Lower lobe of right lung (tissue), 2 donors: ENCODE measurements around the gene SGMS1. TPM values are rescaled to one million over a fixed set of nuclear protein-coding genes. Genes with fewer than 3 reads are reported as not detected.

Source experiments
- ATAC-seq, 2 donors: fragments of 200-7000 bp; cut with Tn5 transposase; one replicate each; pipeline ENCODE4 v1.9.1; 2020 to 2022; ENCODE audit warnings: mild to moderate bottlenecking in 2 of 2, moderate library complexity in 2 of 2
- DNase-seq: peaks from one replicate; pipeline ENCODE4 v3.0.0-alpha.2; 2020
- H3K27ac ChIP-seq: fragments of 200-600 bp; one replicate; pipeline ENCODE4 v1.8.0; 2022
- H3K27me3 ChIP-seq: fragments of 200-600 bp; one replicate; pipeline ENCODE4 v1.8.0; 2022; ENCODE audit warnings: low read depth
- H3K36me3 ChIP-seq: fragments of 200-600 bp; one replicate; pipeline ENCODE4 v1.8.0; 2022; ENCODE audit warnings: mild to moderate bottlenecking
- H3K4me1 ChIP-seq: fragments of 200-600 bp; one replicate; pipeline ENCODE4 v1.8.0; 2022
- H3K4me3 ChIP-seq: fragments of 200-600 bp; one replicate; pipeline ENCODE4 v1.8.0; 2022; ENCODE audit warnings: mild to moderate bottlenecking
- H3K9me3 ChIP-seq: fragments of 200-600 bp; one replicate; pipeline ENCODE4 v1.8.0; 2022
- intact Hi-C: fragments of 100-400 bp; cut with DNase I; formaldehyde crosslinking; loops from one replicate; pipeline ENCODE4 v1.11.0; 2022
- total RNA-seq: library from RNA; stranded (reverse); fragmentation: NEBNext Ultra II Directional; extraction: Animal tissue kit (Norgen Biotek cat#: 25700); gene quantifications from one replicate; pipeline ENCODE4 v1.2.1, GENCODE V29; 2021
- TF ChIP-seq, protein P1 (sequence below): fragments of 200-600 bp; IDR thresholded peaks from one replicate; pipeline ENCODE4 v1.8.0; 2022; ENCODE audit warnings: antibody characterized with exemption, mild to moderate bottlenecking
- donor health status: DM: no; HTN: yes; CAD: no; lungs with severe emphysema.

The SGMS1 gene
- total RNA-seq, 1 donor from 2014 or later, result 72.3 TPM

DNA sequence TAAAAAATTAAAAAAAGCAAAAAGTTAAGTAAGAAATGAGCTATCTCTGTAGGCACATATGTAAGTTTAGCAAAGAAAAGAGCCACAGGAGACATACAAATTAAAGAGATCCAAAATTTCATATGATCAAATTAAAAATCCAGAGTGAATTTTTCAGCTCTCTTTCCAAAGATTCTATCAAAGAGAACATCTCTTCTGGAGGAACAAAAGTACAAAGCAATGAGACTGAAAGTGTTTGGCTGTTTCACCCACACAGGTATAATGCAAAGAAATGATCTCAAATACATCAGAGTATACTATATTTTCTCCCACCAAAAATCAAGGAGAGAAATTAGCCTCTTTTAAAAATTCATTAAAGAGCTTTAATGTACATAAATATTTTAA lies 297.6 kb downstream of the SGMS1 start:
- DNase-seq (no peak), ATAC-seq (no peak)
- H3K27ac ChIP-seq, result peak overlapping the region; percentile 27
- TF ChIP-seq, protein P1, sequence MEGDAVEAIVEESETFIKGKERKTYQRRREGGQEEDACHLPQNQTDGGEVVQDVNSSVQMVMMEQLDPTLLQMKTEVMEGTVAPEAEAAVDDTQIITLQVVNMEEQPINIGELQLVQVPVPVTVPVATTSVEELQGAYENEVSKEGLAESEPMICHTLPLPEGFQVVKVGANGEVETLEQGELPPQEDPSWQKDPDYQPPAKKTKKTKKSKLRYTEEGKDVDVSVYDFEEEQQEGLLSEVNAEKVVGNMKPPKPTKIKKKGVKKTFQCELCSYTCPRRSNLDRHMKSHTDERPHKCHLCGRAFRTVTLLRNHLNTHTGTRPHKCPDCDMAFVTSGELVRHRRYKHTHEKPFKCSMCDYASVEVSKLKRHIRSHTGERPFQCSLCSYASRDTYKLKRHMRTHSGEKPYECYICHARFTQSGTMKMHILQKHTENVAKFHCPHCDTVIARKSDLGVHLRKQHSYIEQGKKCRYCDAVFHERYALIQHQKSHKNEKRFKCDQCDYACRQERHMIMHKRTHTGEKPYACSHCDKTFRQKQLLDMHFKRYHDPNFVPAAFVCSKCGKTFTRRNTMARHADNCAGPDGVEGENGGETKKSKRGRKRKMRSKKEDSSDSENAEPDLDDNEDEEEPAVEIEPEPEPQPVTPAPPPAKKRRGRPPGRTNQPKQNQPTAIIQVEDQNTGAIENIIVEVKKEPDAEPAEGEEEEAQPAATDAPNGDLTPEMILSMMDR, result no peak
- H3K4me3 ChIP-seq, result no peak overlapping the region
- H3K4me1 ChIP-seq, result peaks cover 54% of the 10 kb centered on the region
- no peaks in the 10 kb centered on the region for H3K36me3 ChIP-seq
- H3K27me3 ChIP-seq, result no peaks in the 10 kb centered on the region
- H3K9me3 ChIP-seq, result no peaks in the 10 kb centered on the region
- intact Hi-C loops, result loop anchor here (10.0 kb wide), 1 partner anchor 89 kb away; no protein-coding TSS in a partner anchor

DNA sequence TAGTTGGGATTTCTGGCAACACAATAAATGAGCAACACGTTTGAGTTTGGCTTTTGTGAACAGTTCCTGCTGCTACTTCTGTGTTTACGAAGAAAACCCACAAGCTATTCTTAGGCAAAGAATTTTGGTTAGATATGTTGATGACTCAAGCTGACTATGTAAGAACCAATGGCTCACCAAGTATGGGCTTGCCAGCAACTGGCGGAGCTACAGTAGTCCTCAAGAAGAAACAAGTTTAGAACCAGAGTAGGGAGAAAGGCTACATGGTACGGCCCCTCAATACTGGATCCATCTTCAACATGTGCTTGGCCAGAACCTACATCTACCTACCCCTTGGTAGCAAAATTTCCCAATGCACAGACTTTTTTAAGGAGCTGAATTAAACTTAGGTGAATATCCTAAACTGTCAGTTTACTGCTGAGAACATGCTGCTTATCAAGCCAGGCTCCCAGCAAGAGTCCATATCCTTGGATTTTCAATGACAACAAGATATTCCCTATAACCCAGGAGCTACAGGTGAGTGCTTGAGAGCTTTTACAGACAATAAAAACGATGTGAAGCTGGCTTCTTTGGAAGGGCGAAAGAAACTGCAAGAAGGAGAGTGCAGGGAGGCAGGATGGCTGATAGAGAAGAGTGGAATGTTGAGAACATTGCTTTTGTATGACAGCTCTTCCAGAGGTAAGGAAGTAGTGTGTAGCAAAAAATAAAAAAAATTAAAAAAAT lies 298.1 kb downstream of the SGMS1 start:
- peak; percentile 58 for DNase-seq
- TF ChIP-seq, protein P1, result no peak
- Histone ChIP-seq H3K27me3 (no peaks in the 10 kb centered on the region), H3K4me1 (peaks cover 54% of the 10 kb centered on the region), H3K27ac (peak overlapping the region; percentile 27), H3K9me3 (no peaks in the 10 kb centered on the region), H3K36me3 (no peaks in the 10 kb centered on the region), H3K4me3 (no peak overlapping the region)
- ATAC-seq, result peak; percentile 57 to 82
- intact Hi-C loops, result loop anchor here (10.0 kb wide), 1 partner anchor 89 kb away; no protein-coding TSS in a partner anchor

DNA sequence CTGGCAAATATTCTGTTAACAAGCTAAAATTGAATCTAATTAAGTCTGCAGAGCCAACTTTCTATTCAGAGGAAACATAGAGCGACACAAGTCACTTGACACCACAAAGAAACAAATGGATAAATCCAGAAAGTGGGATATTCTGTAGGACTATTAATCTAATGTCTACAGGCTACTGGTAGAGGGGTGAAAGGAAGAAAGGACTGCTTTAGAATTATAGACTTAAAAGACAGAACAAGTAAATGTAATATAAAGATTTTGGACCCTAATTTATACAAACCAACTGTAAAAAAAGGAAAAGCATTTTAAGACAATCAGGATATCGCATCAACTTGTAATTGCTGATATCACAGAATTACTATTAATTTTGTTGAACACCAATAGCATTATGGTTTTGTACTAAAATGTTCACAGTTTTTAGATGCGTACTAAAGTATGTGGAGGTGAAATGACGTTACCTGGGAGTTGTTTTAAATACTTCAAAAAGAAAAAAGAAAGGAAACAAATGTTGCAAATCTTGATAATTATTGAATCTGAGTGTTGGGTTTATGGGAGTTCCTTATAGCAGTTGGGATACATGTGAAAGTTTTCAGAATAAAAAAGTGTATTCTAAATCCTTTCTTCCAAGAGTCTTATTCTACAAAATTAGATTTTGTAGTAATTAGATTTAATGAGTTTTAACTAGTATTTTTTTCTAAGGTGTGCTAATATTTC lies 298.9 kb downstream of the SGMS1 start:
- no peaks in the 10 kb centered on the region for H3K36me3 ChIP-seq
- DNase-seq, result no peak
- no peak overlapping the region for H3K4me3 ChIP-seq
- no peaks in the 10 kb centered on the region for H3K27me3 ChIP-seq
- TF ChIP-seq, protein P1, result no peak
- intact Hi-C loops, result loop anchor here (10.0 kb wide), 1 partner anchor 90 kb away; no protein-coding TSS in a partner anchor
- no peak for ATAC-seq
- no peaks in the 10 kb centered on the region for H3K9me3 ChIP-seq
- peaks cover 54% of the 10 kb centered on the region for H3K4me1 ChIP-seq
- H3K27ac ChIP-seq, result peak overlapping the region; percentile 27

DNA sequence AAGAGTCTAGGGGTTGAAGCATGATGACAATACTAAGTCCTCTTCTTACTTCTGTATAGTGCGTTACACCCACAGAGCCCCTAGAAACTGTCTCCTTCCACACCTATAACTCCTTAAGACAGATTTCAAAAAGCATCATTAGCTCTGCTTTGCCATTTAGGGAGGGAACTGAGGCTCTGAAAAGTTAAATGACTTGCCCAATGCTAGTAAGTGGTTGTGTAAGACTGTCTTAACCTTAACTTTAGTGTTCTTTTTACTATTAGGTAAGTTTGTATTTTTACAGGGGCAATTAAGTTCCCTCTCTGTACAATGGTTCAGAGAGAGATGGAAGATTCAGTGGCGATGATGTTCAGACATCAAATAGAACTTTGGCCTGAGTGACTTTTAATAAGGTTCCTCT lies 299.7 kb downstream of the SGMS1 start:
- intact Hi-C loops, result loop anchor here (10.0 kb wide), 1 partner anchor 91 kb away; no protein-coding TSS in a partner anchor
- no peak overlapping the region for H3K4me3 ChIP-seq
- H3K36me3 ChIP-seq, result no peaks in the 10 kb centered on the region
- DNase-seq, result no peak
- no peak for ATAC-seq
- no peaks in the 10 kb centered on the region for H3K9me3 ChIP-seq
- TF ChIP-seq, protein P1, result no peak
- no peaks in the 10 kb centered on the region for H3K27me3 ChIP-seq
- H3K4me1 ChIP-seq, result peaks cover 54% of the 10 kb centered on the region
- no peak overlapping the region for H3K27ac ChIP-seq

DNA sequence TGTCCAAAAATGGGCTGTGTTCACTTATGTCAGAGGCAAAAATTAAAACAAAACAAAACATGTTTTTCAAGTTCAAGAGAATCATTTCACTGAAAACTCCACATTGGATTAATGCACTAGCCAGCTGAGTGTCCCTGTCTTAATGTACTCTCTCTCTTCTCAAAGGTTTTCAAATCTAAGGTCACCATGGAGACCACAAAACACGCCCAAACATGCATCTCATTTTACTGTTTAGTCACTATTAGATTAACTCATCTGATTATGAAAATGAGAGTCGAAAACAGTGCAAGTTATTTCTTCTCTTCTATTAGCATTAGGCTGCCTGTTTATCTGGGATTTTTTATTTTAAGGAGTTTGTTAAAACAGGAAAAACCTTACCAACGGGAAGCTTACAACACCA lies 301.7 kb downstream of the SGMS1 start:
- Histone ChIP-seq H3K9me3 (no peaks in the 10 kb centered on the region), H3K27me3 (no peaks in the 10 kb centered on the region), H3K36me3 (no peaks in the 10 kb centered on the region), H3K4me3 (no peak overlapping the region), H3K27ac (no peak overlapping the region), H3K4me1 (peaks cover 49% of the 10 kb centered on the region)
- ATAC-seq (peak; percentile 52 to 59), DNase-seq (no peak)
- TF ChIP-seq, protein P1, result no peak
- intact Hi-C loops, result loop anchor here (10.0 kb wide), 1 partner anchor 93 kb away; no protein-coding TSS in a partner anchor
